Subcutaneous preadipocyte (primary cell): ENCODE measurements around the gene CTCFL. TPM values are rescaled to one million over a fixed set of nuclear protein-coding genes. Genes with fewer than 3 reads are reported as not detected.

ENCODE experiments used
- total RNA-seq: library from RNA; depleted of rRNA; stranded (reverse); fragments of >200 nt; gene quantifications from 2 replicates; pipeline ENCODE4 v1.2.3, GENCODE V29; 2012

CTCFL gene, protein sequence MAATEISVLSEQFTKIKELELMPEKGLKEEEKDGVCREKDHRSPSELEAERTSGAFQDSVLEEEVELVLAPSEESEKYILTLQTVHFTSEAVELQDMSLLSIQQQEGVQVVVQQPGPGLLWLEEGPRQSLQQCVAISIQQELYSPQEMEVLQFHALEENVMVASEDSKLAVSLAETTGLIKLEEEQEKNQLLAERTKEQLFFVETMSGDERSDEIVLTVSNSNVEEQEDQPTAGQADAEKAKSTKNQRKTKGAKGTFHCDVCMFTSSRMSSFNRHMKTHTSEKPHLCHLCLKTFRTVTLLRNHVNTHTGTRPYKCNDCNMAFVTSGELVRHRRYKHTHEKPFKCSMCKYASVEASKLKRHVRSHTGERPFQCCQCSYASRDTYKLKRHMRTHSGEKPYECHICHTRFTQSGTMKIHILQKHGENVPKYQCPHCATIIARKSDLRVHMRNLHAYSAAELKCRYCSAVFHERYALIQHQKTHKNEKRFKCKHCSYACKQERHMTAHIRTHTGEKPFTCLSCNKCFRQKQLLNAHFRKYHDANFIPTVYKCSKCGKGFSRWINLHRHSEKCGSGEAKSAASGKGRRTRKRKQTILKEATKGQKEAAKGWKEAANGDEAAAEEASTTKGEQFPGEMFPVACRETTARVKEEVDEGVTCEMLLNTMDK
- not detected in 2 replicates for total RNA-seq

GRCh38 chr20:57524511-57525176 lies at the start of gene CTCFL:
CTCFL (minus strand) TSS chr20:57525140; CDS start chr20:57524205, 935 bp downstream.

GRCh38 chr20:57560554-57561355 lies 35.8 kb upstream of the CTCFL start, which contains the start of gene PCK1:
PCK1 (plus strand) TSS chr20:57561110; CDS start chr20:57561412, 302 bp downstream.

Other genes starting within 250 kb of the CTCFL start
- gene SPO11, start 195.3 kb downstream of the CTCFL start, total RNA-seq = not detected in 2 replicates
- 19.5 and 25.8 TPM in 2 replicates for gene RAE1, start 173.9 kb downstream of the CTCFL start, total RNA-seq
- 7.3 and 7.4 TPM in 2 replicates for gene RBM38, start 133.7 kb downstream of the CTCFL start, total RNA-seq
- gene PCK1, start 36.0 kb upstream of the CTCFL start, total RNA-seq = not detected in 2 replicates
- gene ZBP1, start 95.3 kb upstream of the CTCFL start, total RNA-seq = not detected in 2 replicates
- under 0.01 and 0.20 TPM in 2 replicates for gene PMEPA1, start 184.9 kb upstream of the CTCFL start, total RNA-seq